ENCODE results near the gene SFRP5.

DNA sequence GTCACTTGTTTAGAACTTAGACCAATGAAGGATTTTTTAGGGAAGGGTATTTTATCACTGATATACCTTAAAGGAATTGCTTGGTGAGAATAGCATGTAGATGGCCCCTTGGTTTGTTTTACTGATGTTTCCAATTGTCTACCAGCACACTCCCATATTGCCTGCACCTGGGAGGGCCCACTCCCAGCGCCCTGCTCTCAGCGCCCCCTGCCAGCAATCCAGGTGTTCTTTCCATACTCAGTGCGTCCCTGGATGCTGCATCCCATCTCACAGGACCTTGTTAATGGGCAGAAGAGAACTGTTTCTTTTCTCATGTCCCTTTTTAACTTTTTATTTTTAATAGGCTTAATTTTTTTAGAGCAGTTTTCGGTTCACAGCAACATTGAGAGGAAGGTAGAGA lies 24.1 kb upstream of the SFRP5 start:
- TF ChIP-seq, protein P1, sequence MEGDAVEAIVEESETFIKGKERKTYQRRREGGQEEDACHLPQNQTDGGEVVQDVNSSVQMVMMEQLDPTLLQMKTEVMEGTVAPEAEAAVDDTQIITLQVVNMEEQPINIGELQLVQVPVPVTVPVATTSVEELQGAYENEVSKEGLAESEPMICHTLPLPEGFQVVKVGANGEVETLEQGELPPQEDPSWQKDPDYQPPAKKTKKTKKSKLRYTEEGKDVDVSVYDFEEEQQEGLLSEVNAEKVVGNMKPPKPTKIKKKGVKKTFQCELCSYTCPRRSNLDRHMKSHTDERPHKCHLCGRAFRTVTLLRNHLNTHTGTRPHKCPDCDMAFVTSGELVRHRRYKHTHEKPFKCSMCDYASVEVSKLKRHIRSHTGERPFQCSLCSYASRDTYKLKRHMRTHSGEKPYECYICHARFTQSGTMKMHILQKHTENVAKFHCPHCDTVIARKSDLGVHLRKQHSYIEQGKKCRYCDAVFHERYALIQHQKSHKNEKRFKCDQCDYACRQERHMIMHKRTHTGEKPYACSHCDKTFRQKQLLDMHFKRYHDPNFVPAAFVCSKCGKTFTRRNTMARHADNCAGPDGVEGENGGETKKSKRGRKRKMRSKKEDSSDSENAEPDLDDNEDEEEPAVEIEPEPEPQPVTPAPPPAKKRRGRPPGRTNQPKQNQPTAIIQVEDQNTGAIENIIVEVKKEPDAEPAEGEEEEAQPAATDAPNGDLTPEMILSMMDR (conservative IDR thresholded peaks at IDR 0.05; ENCODE audit: low read depth, low read length), result no peak
- TF ChIP-seq POLR2A (IDR thresholded peaks at IDR 0.05; ENCODE audit: low read depth, low read length) (no peak), MXI1 (IDR thresholded peaks at IDR 0.05; ENCODE audit: borderline replicate concordance, low read depth, low read length) (no peak), CEBPB (IDR thresholded peaks at IDR 0.05; ENCODE audit: low read depth, low read length) (no peak), FOS (IDR thresholded peaks at IDR 0.05; ENCODE audit: low read depth, low read length) (no peak), RCOR1 (IDR thresholded peaks at IDR 0.05; ENCODE audit: insufficient replicate concordance, low read length) (no peak), SMC3 (IDR thresholded peaks at IDR 0.05; ENCODE audit: low read depth, low read length) (no peak), RFX5 (IDR thresholded peaks at IDR 0.05; ENCODE audit: low read depth, low read length) (no peak), BHLHE40 (IDR thresholded peaks at IDR 0.05; ENCODE audit: low read depth, low read length) (no peak), ELK1 (IDR thresholded peaks at IDR 0.05; ENCODE audit: borderline replicate concordance, low read depth, low read length) (no peak), CHD1 (IDR thresholded peaks at IDR 0.05; ENCODE audit: low read depth, low read length) (no peak), RAD21 (IDR thresholded peaks at IDR 0.05; ENCODE audit: low read length) (no peak)
- TF ChIP-seq, protein P2, sequence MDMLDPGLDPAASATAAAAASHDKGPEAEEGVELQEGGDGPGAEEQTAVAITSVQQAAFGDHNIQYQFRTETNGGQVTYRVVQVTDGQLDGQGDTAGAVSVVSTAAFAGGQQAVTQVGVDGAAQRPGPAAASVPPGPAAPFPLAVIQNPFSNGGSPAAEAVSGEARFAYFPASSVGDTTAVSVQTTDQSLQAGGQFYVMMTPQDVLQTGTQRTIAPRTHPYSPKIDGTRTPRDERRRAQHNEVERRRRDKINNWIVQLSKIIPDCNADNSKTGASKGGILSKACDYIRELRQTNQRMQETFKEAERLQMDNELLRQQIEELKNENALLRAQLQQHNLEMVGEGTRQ (IDR thresholded peaks at IDR 0.05; ENCODE audit: low read depth, low read length), result no peak

All from IMR-90 (cell line).